ENCODE results near the gene CSNK2B. TPM values are rescaled to one million over a fixed set of nuclear protein-coding genes. Genes with fewer than 3 reads are reported as not detected.

The CSNK2B gene
- 100 to 1,000 TPM; 208 to 209 TPM for total RNA-seq

DNA sequence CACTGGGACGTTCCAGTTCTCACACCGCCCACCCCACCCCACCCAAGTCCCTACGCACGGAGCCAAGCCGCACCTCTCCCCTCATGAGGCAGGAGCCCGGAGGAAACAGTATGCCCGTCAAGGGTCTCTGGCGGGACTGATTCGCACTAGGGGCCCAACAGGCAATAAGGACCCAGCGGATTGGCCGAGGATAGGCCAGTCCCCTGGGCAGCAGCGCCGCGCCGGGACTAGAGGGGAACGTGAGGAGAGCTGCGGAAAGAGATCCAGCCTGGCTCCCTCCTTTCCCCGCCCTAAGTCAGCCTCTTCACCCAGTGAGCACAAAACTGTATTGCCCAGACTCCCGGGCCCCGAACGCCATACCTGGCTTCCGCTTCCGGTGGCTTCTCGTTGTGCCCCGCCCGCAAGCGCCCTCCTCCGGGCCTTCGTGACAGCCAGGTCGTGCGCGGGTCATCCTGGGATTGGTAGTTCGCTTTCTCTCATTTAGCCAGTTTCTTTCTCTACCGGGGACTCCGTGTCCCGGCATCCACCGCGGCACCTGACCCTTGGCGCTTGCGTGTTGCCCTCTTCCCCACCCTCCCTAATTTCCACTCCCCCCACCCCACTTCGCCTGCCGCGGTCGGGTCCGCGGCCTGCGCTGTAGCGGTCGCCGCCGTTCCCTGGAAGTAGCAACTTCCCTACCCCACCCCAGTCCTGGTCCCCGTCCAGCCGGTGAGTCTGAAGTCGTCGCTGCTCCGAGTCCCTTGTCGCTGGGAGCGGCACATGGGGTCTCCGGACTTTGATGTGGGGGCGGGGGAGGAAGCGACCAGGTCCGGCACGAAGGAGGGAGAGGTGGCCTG, at the start of gene CSNK2B:
CSNK2B (plus strand) TSS at position 580 of the 836 bp plus-strand sequence. CDS start 752 bp downstream, outside the sequence.
- H3K4me1 Mint-ChIP-seq (ENCODE audit: low read depth): peaks cover 75% of the 10 kb centered on the region
- peak within 1 kb of the TSS; percentile 98 for H3K27ac Mint-ChIP-seq
- H3K36me3 Mint-ChIP-seq (ENCODE audit: insufficient read depth in 2 of 2): peaks cover 33 to 35% of the 10 kb centered on the region in 2 donors
- no peaks in the 10 kb centered on the region for H3K27me3 Mint-ChIP-seq (ENCODE audit: low read depth)
- H3K9me3 Mint-ChIP-seq: no peaks in the 10 kb centered on the region
- peak within 1 kb of the TSS; percentile 98 to 99 for H3K4me3 Mint-ChIP-seq
- ATAC-seq (replicated peaks in 1 of 2) (peak; percentile 85 to 86), DNase-seq (peak; percentile 97 to 99)

DNA sequence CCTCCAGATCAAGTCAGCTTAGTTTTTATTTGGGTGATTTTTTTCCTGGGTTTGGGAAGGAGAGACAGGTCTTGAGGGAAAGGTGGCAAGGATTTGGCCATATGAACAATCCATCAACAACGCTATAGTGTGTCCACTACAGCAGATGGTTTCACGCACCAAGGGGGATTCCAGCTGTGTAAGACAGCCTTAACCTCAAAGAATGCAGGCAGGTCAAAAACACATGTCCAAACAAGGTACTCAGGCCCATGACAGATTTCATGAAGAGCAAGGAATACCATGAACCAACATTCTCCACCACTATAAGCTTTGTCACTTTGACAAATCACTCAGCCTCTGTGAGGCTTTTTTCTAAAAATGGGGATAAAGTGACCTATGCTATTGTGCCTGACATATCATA, 48.9 kb upstream of the CSNK2B start:
- H3K36me3 Mint-ChIP-seq (ENCODE audit: insufficient read depth in 2 of 2): peaks cover 7 to 10% of the 10 kb centered on the region in 2 donors
- H3K27ac Mint-ChIP-seq: peak overlapping the region; percentile 66
- no peaks in the 10 kb centered on the region for H3K27me3 Mint-ChIP-seq (ENCODE audit: low read depth)
- peak overlapping the region; percentile 75 to 88 for H3K4me3 Mint-ChIP-seq
- ATAC-seq (replicated peaks in 1 of 2): no peak
- DNase-seq: no peak
- H3K9me3 Mint-ChIP-seq: no peaks in the 10 kb centered on the region
- H3K4me1 Mint-ChIP-seq (ENCODE audit: low read depth): peaks cover 50% of the 10 kb centered on the region

DNA sequence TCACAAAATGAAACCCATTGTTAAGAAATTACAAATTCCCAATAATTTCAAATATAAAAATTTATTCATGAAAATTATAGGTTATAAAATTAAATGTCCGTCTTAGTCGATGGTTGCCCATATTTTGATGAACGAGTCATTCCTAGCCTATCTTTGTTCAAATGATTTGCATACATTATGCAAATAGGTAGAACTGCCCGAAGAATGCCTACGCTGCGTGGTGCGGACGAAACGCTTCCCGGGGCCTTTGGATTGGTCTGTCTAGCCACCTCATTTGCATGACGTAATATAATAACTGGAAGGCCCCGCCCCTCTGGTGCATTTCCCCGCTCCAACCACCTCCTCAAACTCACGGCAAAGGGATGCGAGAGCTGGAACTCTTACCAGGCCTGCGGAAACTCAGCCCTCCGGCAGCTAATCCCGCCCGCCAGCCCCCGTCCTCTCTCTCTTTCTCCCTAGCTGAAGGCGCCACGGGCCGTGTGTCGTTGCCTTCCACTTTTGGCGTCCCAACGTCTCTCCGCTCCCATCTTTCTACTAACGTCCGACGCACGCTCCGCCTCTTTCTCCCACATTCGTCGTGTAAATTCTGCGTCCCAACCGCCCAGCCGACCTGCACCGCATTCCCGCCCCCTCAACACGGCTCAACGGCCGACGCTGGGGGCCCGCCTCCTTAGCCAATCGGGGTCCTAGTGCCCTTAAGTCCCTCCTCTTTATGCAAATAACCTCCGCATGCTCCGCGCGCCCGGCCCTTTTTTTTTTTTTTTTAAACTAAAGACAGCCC, 45.9 kb upstream of the CSNK2B start:
- ATAC-seq (replicated peaks in 1 of 2): peak; percentile 84 to 88
- peaks cover 54% of the 10 kb centered on the region for H3K4me1 Mint-ChIP-seq (ENCODE audit: low read depth)
- H3K9me3 Mint-ChIP-seq: no peaks in the 10 kb centered on the region

DNA sequence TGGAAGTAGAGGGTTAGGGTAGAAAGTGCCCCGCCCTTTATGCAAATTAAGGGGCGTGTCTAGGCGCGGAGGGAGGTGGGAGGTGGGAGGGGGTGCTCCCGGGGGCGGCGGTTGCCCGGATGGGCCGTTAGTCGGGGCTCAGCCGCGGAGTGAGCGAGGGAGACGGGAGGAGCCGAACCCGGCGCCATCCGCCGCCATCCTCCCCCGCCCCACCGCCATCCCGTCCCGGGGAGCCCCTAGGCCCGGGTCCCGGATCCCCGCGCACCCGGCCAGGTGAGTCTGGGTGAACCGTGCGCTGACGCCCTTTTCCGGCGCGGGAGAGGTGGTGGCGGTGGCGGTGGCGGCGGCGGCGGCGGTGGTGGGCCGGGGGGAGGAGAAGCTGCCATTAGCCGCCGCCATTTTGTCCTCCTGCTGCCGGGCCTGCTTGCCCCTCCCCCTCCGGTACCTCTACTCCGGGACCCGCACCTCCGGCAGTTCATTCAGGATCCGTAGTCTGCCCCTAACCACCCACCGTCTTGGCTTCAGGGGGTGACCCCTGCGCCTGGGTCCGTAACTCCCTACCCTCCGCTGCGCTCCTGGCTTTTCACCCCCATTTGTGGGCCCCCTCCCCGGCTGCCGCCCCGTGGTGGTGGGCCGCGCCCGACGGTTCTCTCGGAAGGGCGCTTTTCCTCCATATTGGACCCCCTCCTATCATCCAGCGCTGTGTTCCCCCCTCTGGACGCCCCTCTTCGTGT, 45.1 kb upstream of the CSNK2B start, which contains the start of gene PRRC2A:
PRRC2A (plus strand) TSS at position 130 of the 734 bp plus-strand sequence. CDS start 2,075 bp downstream, outside the sequence.
- peak; percentile 85 to 97 for DNase-seq
- Mint-ChIP-seq H3K27me3 (ENCODE audit: low read depth) (no peaks in the 10 kb centered on the region), H3K4me3 (peak within 1 kb of the TSS; percentile 85 to 97), H3K9me3 (no peaks in the 10 kb centered on the region), H3K27ac (peak within 1 kb of the TSS; percentile 98), H3K4me1 (ENCODE audit: low read depth) (peaks cover 51% of the 10 kb centered on the region), H3K36me3 (ENCODE audit: insufficient read depth in 2 of 2) (peaks cover 15 to 32% of the 10 kb centered on the region in 2 donors)
- ATAC-seq (replicated peaks in 1 of 2): peak; percentile 36 to 67

More for the DNA sequence above, 45.9 kb upstream of the CSNK2B start:
- peak overlapping the region; percentile 81 for H3K27ac Mint-ChIP-seq
- H3K27me3 Mint-ChIP-seq (ENCODE audit: low read depth): no peaks in the 10 kb centered on the region
- H3K4me3 Mint-ChIP-seq: peak overlapping the region; percentile 77 to 85
- H3K36me3 Mint-ChIP-seq (ENCODE audit: insufficient read depth in 2 of 2): peaks cover 15 to 28% of the 10 kb centered on the region in 2 donors
- DNase-seq: peak; percentile 98 to 99

DNA sequence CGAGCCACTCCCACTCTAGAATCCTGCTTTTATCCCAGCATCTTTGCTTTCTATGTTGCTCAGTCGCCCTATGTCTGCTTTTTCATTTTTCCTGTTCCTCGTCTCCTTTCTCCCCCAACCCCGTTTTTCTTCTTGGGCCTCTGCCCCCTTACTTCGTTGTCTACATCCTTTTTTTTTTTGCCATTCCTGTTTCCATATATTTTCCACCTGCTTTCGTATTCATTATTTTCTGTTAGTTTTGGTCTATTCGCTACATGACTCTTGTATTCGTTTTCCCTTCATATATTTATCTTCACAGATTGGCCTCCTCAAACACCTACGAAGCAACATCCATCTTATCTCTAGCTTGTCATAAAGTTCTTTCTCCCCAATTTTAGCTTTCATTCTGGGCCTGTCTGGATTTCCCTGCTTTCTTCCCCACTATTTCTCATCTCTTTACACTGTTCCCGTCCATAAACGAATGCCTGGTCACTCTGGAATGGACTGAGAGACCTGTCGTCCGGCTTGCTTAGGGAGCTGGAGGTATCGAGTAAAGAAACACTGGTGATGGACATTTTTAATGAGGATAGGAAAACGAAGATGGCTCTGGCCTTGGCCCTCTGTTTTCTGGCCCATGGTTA, 44.5 kb upstream of the CSNK2B start:
- peak overlapping the region; percentile 98 for H3K27ac Mint-ChIP-seq

DNA sequence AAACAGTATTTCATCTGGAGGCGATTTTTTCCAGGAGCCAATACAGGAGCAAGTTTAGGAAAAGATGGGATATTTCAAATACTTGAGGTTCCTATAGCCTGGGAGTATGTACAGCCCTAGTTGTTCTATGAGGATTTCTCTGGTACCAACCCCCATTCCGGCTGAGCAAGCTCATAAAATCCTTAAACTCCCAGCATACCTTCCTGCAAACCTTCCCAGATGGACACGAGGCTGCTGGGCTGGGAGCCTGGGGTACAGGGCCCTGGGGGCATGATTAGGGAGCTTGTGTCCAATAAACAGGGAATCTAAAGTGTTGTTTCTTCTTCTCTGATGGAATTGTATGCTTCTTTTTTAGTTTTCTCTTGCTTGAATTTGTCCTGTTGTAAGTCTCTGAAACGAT, 43.9 kb upstream of the CSNK2B start:
- peaks cover 20 to 41% of the 10 kb centered on the region in 2 donors for H3K36me3 Mint-ChIP-seq (ENCODE audit: insufficient read depth in 2 of 2)
- H3K4me3 Mint-ChIP-seq: peak overlapping the region; percentile 85 to 97
- peaks cover 39% of the 10 kb centered on the region for H3K4me1 Mint-ChIP-seq (ENCODE audit: low read depth)
- no peak for DNase-seq
- H3K27me3 Mint-ChIP-seq (ENCODE audit: low read depth): no peaks in the 10 kb centered on the region
- no peak for ATAC-seq (replicated peaks in 1 of 2)
- peak overlapping the region; percentile 98 for H3K27ac Mint-ChIP-seq
- H3K9me3 Mint-ChIP-seq: no peaks in the 10 kb centered on the region

More for the DNA sequence above, 44.5 kb upstream of the CSNK2B start:
- Mint-ChIP-seq H3K9me3 (no peaks in the 10 kb centered on the region), H3K27me3 (ENCODE audit: low read depth) (no peaks in the 10 kb centered on the region), H3K4me3 (peak overlapping the region; percentile 85 to 97), H3K4me1 (ENCODE audit: low read depth) (peaks cover 45% of the 10 kb centered on the region), H3K36me3 (ENCODE audit: insufficient read depth in 2 of 2) (peaks cover 18 to 39% of the 10 kb centered on the region in 2 donors)
- DNase-seq (no peak), ATAC-seq (replicated peaks in 1 of 2) (no peak)

DNA sequence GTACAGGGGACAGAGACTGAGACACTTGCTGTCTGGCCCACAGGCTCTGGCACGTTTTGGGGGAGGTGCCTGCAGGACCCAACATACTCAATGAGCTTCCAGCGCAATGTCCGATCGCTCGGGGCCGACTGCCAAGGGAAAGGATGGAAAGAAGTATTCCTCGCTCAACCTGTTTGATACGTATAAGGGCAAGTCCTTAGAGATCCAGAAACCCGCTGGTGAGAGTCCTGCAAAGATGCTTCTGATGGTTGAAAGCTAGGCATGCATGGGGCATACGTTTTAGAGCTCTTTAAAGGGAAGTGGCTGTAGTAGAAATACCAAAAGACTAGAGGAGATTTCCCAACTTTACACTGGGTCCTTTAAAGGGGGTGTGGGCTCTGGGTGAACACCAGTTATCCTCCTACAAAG, 43.2 kb upstream of the CSNK2B start:
- Mint-ChIP-seq H3K36me3 (ENCODE audit: insufficient read depth in 2 of 2) (peaks cover 26 to 48% of the 10 kb centered on the region in 2 donors), H3K27me3 (ENCODE audit: low read depth) (no peaks in the 10 kb centered on the region), H3K4me1 (ENCODE audit: low read depth) (peaks cover 33% of the 10 kb centered on the region), H3K4me3 (peak overlapping the region; percentile 85 to 97), H3K9me3 (no peaks in the 10 kb centered on the region), H3K27ac (peak overlapping the region; percentile 98)
- ATAC-seq (replicated peaks in 1 of 2): no peak
- DNase-seq: no peak

DNA sequence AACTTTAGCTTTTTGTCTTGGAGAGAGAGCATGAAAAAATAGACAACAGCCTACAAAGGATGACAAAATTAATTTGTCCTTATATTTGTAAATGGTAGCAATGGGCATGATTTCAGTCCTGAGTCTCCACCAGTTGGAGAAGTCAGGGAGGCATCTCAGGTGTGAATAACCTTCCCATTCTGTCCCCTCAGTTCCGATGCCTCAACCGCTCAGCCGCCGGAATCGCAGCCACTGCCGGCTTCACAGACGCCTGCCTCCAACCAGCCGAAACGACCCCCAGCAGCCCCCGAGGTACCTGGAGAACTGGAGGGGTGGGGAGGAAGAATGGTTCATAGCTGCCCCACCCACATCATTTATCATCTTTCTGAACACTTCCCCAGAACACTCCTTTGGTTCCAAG, 41.8 kb upstream of the CSNK2B start:
- Mint-ChIP-seq H3K27me3 (ENCODE audit: low read depth) (no peaks in the 10 kb centered on the region), H3K36me3 (ENCODE audit: insufficient read depth in 2 of 2) (peaks cover 27 to 53% of the 10 kb centered on the region in 2 donors), H3K4me1 (ENCODE audit: low read depth) (peaks cover 20% of the 10 kb centered on the region), H3K9me3 (no peaks in the 10 kb centered on the region), H3K4me3 (no peak overlapping the region), H3K27ac (no peak overlapping the region)
- DNase-seq (no peak), ATAC-seq (replicated peaks in 1 of 2) (no peak)

DNA sequence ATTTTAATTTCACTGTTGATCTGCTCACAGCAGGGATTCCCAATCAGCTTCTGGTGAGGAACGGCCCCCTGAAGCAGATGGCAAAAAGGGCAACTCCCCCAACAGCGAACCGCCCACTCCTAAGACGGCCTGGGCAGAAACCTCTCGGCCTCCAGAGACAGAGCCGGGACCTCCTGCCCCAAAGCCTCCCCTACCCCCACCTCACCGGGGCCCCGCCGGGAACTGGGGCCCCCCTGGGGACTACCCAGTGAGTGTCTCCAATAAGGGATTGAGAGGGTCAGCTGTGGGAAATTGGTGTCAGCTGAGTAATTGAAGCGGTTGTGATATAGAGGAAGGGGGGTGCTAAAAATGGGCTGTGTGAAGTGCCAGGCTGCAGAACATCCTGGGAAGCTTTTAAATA, 38.9 kb upstream of the CSNK2B start:
- Mint-ChIP-seq H3K4me3 (no peak overlapping the region), H3K4me1 (ENCODE audit: low read depth) (peaks cover 30% of the 10 kb centered on the region), H3K27ac (peak overlapping the region; percentile 30), H3K9me3 (no peaks in the 10 kb centered on the region), H3K36me3 (ENCODE audit: insufficient read depth in 2 of 2) (peaks cover 29 to 64% of the 10 kb centered on the region in 2 donors), H3K27me3 (ENCODE audit: low read depth) (no peaks in the 10 kb centered on the region)
- no peak for DNase-seq
- ATAC-seq (replicated peaks in 1 of 2): no peak

DNA sequence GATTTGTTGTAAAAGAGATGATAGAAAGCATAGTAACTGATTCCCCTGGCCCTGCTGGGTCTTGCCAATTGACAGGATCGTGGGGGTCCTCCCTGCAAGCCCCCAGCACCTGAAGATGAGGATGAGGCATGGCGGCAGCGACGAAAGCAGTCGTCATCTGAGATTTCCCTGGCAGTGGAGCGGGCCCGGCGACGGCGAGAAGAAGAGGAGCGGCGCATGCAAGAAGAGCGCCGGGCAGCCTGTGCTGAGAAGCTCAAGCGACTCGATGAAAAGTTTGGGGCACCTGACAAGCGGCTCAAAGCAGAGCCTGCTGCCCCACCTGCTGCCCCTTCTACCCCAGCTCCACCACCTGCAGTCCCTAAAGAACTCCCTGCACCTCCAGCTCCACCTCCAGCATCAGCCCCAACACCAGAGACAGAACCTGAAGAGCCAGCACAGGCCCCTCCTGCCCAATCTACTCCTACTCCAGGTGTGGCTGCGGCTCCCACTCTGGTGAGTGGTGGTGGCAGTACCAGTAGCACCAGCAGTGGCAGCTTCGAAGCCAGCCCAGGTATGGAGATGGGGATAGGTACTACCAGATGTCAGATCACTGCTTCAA, 38.1 kb upstream of the CSNK2B start:
- no peak overlapping the region for H3K27ac Mint-ChIP-seq

DNA sequence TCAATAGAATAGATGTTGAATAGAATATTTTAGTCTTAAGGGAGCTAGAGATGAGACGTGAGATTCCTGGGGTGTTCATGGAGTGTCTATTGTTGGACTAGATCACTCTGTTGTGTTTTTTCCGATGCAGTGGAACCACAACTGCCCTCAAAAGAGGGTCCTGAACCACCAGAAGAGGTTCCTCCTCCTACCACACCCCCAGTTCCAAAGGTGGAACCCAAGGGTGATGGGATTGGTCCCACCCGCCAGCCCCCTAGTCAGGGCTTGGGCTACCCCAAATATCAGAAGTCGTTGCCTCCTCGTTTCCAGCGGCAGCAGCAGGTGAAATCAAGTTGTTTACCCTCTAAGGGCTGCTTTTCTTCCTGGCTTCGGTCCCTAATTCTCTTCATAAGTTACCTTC, 36.9 kb upstream of the CSNK2B start:
- ATAC-seq (replicated peaks in 1 of 2) (no peak), DNase-seq (no peak)
- Mint-ChIP-seq H3K4me3 (no peak overlapping the region), H3K9me3 (no peaks in the 10 kb centered on the region), H3K27me3 (ENCODE audit: low read depth) (no peaks in the 10 kb centered on the region), H3K27ac (no peak overlapping the region), H3K4me1 (ENCODE audit: low read depth) (peaks cover 24% of the 10 kb centered on the region), H3K36me3 (ENCODE audit: insufficient read depth in 2 of 2) (peaks cover 22 to 64% of the 10 kb centered on the region in 2 donors)

More for the DNA sequence above, 38.1 kb upstream of the CSNK2B start:
- H3K9me3 Mint-ChIP-seq: no peaks in the 10 kb centered on the region
- DNase-seq: no peak
- H3K27me3 Mint-ChIP-seq (ENCODE audit: low read depth): no peaks in the 10 kb centered on the region
- H3K36me3 Mint-ChIP-seq (ENCODE audit: insufficient read depth in 2 of 2): peaks cover 23 to 65% of the 10 kb centered on the region in 2 donors
- no peak overlapping the region for H3K4me3 Mint-ChIP-seq
- ATAC-seq (replicated peaks in 1 of 2): no peak
- H3K4me1 Mint-ChIP-seq (ENCODE audit: low read depth): peaks cover 22% of the 10 kb centered on the region

Measured in activated T-cell treated with anti-CD3 and anti-CD28 coated beads, Interleukin-2, amount 50 U/mL, for 72 hours (primary cell).